HUDEP-2 (cell line): ENCODE data around the gene CHST2.

Source experiments
- DNase-seq, 76 experiments: peaks; one replicate each; lab custom pipeline; 2025; ENCODE audit not compliant: unreplicated experiment in 76 of 76; lab: John Stamatoyannopoulos, UW

CHST2 gene

GRCh38 chr3:143128227-143128955 is 8.8 kb downstream of the CHST2 start:
- DNase-seq, result no peak

- no peak for DNase-seq
These were observed 12.8 kb downstream of the CHST2 start for GRCh38 chr3:143132246-143132980.

GRCh38 chr3:143134471-143134870 is 14.9 kb downstream of the CHST2 start:
- DNase-seq, result no peak

GRCh38 chr3:143135150-143135549 is 15.6 kb downstream of the CHST2 start:
- DNase-seq, result no peak

- DNase-seq, result no peak
These were observed 18.0 kb downstream of the CHST2 start for GRCh38 chr3:143137435-143138036.

- DNase-seq, result no peak
These were observed 19.4 kb downstream of the CHST2 start for GRCh38 chr3:143138953-143139352.

- no peak for DNase-seq
These were observed 20.2 kb downstream of the CHST2 start for GRCh38 chr3:143139762-143140161.

GRCh38 chr3:143140550-143140949 is 21.0 kb downstream of the CHST2 start:
- DNase-seq, result no peak

- DNase-seq, result no peak
These were observed 22.8 kb downstream of the CHST2 start for GRCh38 chr3:143142354-143142753.

- no peak for DNase-seq
These were observed 26.3 kb downstream of the CHST2 start for GRCh38 chr3:143145906-143146305.

GRCh38 chr3:143146486-143147274 is 27.1 kb downstream of the CHST2 start:
- no peak for DNase-seq

GRCh38 chr3:143147707-143148106 is 28.1 kb downstream of the CHST2 start:
- DNase-seq, result no peak

GRCh38 chr3:143150071-143150470 is 30.5 kb downstream of the CHST2 start:
- no peak for DNase-seq

- no peak for DNase-seq
These were observed 31.6 kb downstream of the CHST2 start for GRCh38 chr3:143151004-143151731.

GRCh38 chr3:143152043-143152442 is 32.5 kb downstream of the CHST2 start:
- peak in 2 of 76 experiments; percentile 4 to 21 for DNase-seq

- no peak for DNase-seq
These were observed 36.2 kb downstream of the CHST2 start for GRCh38 chr3:143155756-143156155.

- DNase-seq, result no peak
These were observed 38.7 kb downstream of the CHST2 start for GRCh38 chr3:143158014-143158988.

GRCh38 chr3:143160437-143160836 is 40.9 kb downstream of the CHST2 start:
- no peak for DNase-seq

GRCh38 chr3:143163562-143164100 is 44.1 kb downstream of the CHST2 start:
- no peak for DNase-seq
